Ascending aorta (tissue), 2 donors: ENCODE results near the gene PTPRK. TPM values are rescaled to one million over a fixed set of nuclear protein-coding genes. Genes with fewer than 3 reads are reported as not detected.

Experiments
- DNase-seq, 2 donors: peaks; one replicate each; pipeline ENCODE4 v3.0.0-alpha.2; 2019; ENCODE audit warnings: low spot score in 2 of 2
- H3K27ac ChIP-seq, 2 donors: fragments of 200-600 bp; sonication (generic); one replicate each; pipeline ENCODE4 v1.5.1; 2016 to 2017; ENCODE audit warnings: mild to moderate bottlenecking in 1 of 2
- H3K27me3 ChIP-seq: fragments of 200-600 bp; sonication (generic); one replicate; pipeline ENCODE4 v1.5.1; 2017
- H3K36me3 ChIP-seq, 2 donors: fragments of 200-600 bp; sonication (generic); one replicate each; pipeline ENCODE4 v1.5.1; 2016
- H3K4me1 ChIP-seq, 2 donors: fragments of 200-600 bp; sonication (generic); one replicate each; pipeline ENCODE4 v1.5.1; 2016 to 2017; ENCODE audit warnings: mild to moderate bottlenecking in 1 of 2
- H3K4me3 ChIP-seq, 2 donors: fragments of 200-600 bp; sonication (generic); one replicate each; pipeline ENCODE4 v1.5.1; 2016 to 2017; ENCODE audit warnings: mild to moderate bottlenecking in 1 of 2
- H3K9me3 ChIP-seq, 2 donors: fragments of 200-600 bp; sonication (generic); one replicate each; pipeline ENCODE4 v1.5.1; 2016
- intact Hi-C: fragments of 100-400 bp; cut with DNase I; formaldehyde crosslinking; loops from one replicate; pipeline ENCODE4 v1.15.1; 2023
- total RNA-seq: library from RNA; depleted of rRNA; stranded (reverse); fragments of >200 nt; gene quantifications from one replicate; pipeline ENCODE4 v1.1.0, GENCODE V29; 2016
- TF ChIP-seq, protein P1 (sequence below), 3 experiments: fragments of 200-600 bp in 2 of 3; fragments of 450-650 bp in 1 of 3; sonication (generic) in 2 of 3; IDR thresholded peaks; one replicate each; pipeline ENCODE4 v1.5.1; 2016 to 2019; ENCODE audit warnings: antibody characterized with exemption in 3 of 3, mild to moderate bottlenecking in 1 of 3, moderate library complexity in 1 of 3

Gene PTPRK
- total RNA-seq, 1 donor from 2014 or later = 73.1 TPM

DNA sequence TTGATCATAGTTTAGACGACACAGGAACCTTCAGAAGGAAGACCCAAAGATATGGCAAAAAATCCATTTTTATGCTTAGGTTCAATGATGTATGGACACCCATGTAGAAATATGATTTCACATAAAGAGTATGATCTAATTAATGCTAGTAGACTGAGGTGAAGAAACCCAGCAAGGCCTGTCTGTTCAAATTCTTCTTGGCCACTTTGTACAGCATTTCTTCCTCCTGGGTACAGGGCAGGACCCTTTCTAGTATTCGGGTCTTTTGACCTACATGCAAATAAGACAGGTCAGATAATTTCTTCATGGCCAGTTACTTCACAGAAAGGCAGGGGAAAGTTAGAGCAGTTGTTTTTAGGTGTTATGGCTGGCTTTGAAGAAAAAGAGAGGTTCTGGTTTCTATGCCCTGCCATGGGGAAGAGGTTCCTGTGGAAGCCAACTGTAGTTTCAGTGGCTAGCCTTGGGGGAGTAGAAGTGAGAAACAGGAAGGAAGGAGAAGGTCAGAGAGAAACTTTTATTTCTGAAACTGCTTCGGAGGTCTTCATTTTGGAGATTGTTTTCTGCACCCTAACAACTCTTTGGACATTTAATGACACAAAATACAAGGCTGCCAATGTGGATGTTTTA is 208.3 kb downstream of the PTPRK start:
- TF ChIP-seq, protein P1, sequence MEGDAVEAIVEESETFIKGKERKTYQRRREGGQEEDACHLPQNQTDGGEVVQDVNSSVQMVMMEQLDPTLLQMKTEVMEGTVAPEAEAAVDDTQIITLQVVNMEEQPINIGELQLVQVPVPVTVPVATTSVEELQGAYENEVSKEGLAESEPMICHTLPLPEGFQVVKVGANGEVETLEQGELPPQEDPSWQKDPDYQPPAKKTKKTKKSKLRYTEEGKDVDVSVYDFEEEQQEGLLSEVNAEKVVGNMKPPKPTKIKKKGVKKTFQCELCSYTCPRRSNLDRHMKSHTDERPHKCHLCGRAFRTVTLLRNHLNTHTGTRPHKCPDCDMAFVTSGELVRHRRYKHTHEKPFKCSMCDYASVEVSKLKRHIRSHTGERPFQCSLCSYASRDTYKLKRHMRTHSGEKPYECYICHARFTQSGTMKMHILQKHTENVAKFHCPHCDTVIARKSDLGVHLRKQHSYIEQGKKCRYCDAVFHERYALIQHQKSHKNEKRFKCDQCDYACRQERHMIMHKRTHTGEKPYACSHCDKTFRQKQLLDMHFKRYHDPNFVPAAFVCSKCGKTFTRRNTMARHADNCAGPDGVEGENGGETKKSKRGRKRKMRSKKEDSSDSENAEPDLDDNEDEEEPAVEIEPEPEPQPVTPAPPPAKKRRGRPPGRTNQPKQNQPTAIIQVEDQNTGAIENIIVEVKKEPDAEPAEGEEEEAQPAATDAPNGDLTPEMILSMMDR (IDR thresholded peaks at IDR 0.05) = no peak
- Histone ChIP-seq H3K4me3 (no peak overlapping the region), H3K4me1 (no peaks in the 10 kb centered on the region), H3K27me3 (no peaks in the 10 kb centered on the region), H3K9me3 (no peaks in the 10 kb centered on the region), H3K27ac (no peak overlapping the region), H3K36me3 (no peaks in the 10 kb centered on the region)
- intact Hi-C loops = no loop called here
- DNase-seq = no peak

DNA sequence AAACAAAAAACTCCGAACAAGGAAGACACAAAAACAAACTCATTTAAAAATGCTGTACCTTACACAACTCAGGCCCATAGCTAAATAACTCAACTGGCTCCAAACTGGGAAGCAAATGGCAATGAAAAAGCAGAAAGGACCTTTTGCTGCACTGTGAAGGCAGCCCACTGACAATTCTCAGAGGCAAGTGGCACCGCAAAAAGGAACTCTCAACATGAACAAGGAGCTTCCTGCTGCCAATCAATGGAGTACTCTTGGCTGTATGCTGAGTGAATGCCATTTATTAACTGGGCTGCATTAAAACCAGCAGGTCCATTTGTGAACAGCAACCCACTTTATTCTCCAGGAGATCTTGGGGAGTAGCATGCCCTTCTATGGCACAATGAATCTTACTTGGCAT is 209.9 kb downstream of the PTPRK start:
- H3K9me3 ChIP-seq = no peaks in the 10 kb centered on the region
- intact Hi-C loops = no loop called here
- TF ChIP-seq, protein P1 (IDR thresholded peaks at IDR 0.05) = no peak
- no peaks in the 10 kb centered on the region for H3K27me3 ChIP-seq
- H3K27ac ChIP-seq = no peak overlapping the region
- no peaks in the 10 kb centered on the region for H3K4me1 ChIP-seq
- no peak for DNase-seq
- H3K36me3 ChIP-seq = no peaks in the 10 kb centered on the region
- H3K4me3 ChIP-seq = no peak overlapping the region

DNA sequence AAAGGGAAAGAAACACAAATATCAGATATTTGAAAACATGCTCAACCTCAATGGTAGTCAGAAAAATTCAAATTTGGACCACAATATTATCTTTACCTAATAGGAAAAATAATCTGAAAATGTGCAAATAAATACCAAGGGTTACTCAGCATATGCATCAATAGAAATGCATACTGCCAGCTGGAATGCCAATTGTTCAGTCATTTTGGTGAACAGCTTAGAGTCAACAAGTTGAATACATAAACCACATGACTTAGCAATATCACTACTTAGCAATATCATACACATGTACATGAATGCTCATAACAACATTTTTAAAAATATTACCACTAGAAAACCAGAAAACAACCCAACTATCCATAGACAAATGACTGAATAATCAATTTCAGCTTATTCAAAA is 212.7 kb downstream of the PTPRK start:
- TF ChIP-seq, protein P1 (IDR thresholded peaks at IDR 0.05) = no peak
- Histone ChIP-seq H3K36me3 (no peaks in the 10 kb centered on the region), H3K9me3 (no peaks in the 10 kb centered on the region), H3K4me3 (no peak overlapping the region), H3K27ac (no peak overlapping the region), H3K4me1 (no peaks in the 10 kb centered on the region), H3K27me3 (no peaks in the 10 kb centered on the region)
- no peak for DNase-seq
- intact Hi-C loops = no loop called here

DNA sequence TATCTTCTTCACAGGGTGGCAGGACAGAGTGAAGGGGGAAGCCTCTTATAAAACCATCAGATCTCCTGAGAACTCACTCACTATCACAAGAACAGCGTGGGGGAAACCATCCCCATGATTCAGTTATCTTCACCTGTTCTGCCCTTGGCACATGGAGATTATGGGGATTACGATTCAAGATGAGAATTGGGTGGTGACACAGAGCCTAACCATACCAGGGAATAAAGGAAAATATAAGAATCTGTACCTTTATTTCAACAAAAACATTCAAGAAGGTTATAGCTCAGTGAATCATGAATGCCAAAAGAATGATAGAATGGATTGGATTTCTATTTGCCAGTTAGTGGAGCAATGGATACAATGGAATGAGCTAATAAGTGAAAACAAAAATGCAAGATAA is 214.4 kb downstream of the PTPRK start:
- DNase-seq = no peak
- no peaks in the 10 kb centered on the region for H3K36me3 ChIP-seq
- H3K4me3 ChIP-seq = no peak overlapping the region
- H3K4me1 ChIP-seq = no peaks in the 10 kb centered on the region
- TF ChIP-seq, protein P1 (IDR thresholded peaks at IDR 0.05) = no peak
- intact Hi-C loops = no loop called here
- no peaks in the 10 kb centered on the region for H3K9me3 ChIP-seq
- no peaks in the 10 kb centered on the region for H3K27me3 ChIP-seq
- H3K27ac ChIP-seq = no peak overlapping the region

DNA sequence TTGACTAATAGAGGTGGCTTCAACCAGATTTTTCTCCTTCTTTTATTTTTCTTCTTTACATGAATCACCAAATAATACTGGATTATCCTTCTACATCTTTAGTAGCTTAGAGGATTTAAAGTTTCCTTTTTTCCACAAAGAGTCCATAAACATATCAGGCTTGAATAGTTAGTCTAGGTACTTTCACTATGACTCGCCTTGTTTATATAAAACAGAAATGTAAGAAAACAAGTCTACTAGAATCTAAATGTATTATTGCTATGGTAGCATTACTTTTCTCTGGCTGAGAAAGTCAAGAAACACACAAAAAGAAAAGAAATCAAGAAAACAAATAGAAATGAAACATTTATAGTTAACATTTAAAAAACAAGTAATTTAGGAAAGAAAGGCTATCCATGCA is 215.2 kb downstream of the PTPRK start:
- intact Hi-C loops = no loop called here
- no peak for DNase-seq
- H3K27ac ChIP-seq = no peak overlapping the region
- H3K36me3 ChIP-seq = no peaks in the 10 kb centered on the region
- H3K27me3 ChIP-seq = no peaks in the 10 kb centered on the region
- TF ChIP-seq, protein P1 (IDR thresholded peaks at IDR 0.05) = no peak
- no peaks in the 10 kb centered on the region for H3K9me3 ChIP-seq
- H3K4me1 ChIP-seq = no peaks in the 10 kb centered on the region
- H3K4me3 ChIP-seq = no peak overlapping the region

DNA sequence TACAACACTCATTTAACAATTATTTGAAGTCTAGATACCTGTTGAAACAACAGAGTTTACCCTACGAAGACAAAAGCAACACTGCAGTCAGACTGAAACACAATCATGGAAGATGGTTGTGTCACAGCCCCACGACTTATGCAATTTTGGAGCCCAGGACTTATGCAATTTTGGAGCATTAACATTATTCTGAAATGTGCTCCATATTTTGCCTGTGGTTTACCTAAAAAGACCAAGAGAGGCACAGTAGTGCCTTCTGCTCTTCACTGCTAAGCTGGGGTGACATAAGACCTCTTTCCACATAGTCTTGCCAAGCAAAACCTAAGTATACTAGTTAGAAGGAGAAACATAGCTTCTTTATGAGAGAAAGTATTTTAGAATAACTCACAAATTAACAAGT is 216.5 kb downstream of the PTPRK start:
- H3K9me3 ChIP-seq = no peaks in the 10 kb centered on the region
- H3K36me3 ChIP-seq = no peaks in the 10 kb centered on the region
- H3K27ac ChIP-seq = no peak overlapping the region
- H3K4me1 ChIP-seq = no peaks in the 10 kb centered on the region
- no peaks in the 10 kb centered on the region for H3K27me3 ChIP-seq
- no peak overlapping the region for H3K4me3 ChIP-seq
- TF ChIP-seq, protein P1 (IDR thresholded peaks at IDR 0.05) = no peak
- no peak for DNase-seq
- intact Hi-C loops = no loop called here
